HG03460 (cell line): ENCODE data around the gene ZNF169.
A peak's percentile ranks its signal among the peaks of the same experiment; 100 is the strongest.
"Not testable (repeated sequence)": the region's sequence is repeated elsewhere in the genome, so short reads cannot be mapped to it uniquely, and the experiment has no call there.

ENCODE experiments used
- ATAC-seq: cut with Tn5 transposase; IDR thresholded peaks from one replicate; pipeline ENCODE4 v1.9.1; 2021; ENCODE audit not compliant: unreplicated experiment

Gene ZNF169

GRCh38 chr9:94259077-94259862 is at the start of gene ZNF169:
Gene ZNF169, plus strand, starts transcription at chr9:94259298. Its CDS starts 19,515 bp downstream, at chr9:94278813.
- peak; percentile 100 for ATAC-seq

- no peak for ATAC-seq
Measured at GRCh38 chr9:94210616-94211603, 48.2 kb upstream of the ZNF169 start.

- no peak for ATAC-seq
Measured at GRCh38 chr9:94212091-94212490, 47.0 kb upstream of the ZNF169 start.

- no peak for ATAC-seq
Measured at GRCh38 chr9:94212531-94212930, 46.6 kb upstream of the ZNF169 start.

GRCh38 chr9:94213511-94214124 is 45.5 kb upstream of the ZNF169 start:
- ATAC-seq: peak; percentile 84

- no peak for ATAC-seq
Measured at GRCh38 chr9:94222870-94223269, 36.2 kb upstream of the ZNF169 start.

GRCh38 chr9:94225413-94225812 is 33.7 kb upstream of the ZNF169 start:
- not testable (repeated sequence) for ATAC-seq

GRCh38 chr9:94228616-94229015 is 30.5 kb upstream of the ZNF169 start:
- no peak for ATAC-seq

GRCh38 chr9:94232428-94232827 is 26.7 kb upstream of the ZNF169 start:
- no peak for ATAC-seq

GRCh38 chr9:94241098-94241497 is 18.0 kb upstream of the ZNF169 start:
- ATAC-seq: not testable (repeated sequence)

GRCh38 chr9:94245651-94246050 is 13.4 kb upstream of the ZNF169 start:
- ATAC-seq: no peak

- no peak for ATAC-seq
Measured at GRCh38 chr9:94250456-94250855, 8.6 kb upstream of the ZNF169 start.

GRCh38 chr9:94256007-94256406 is 3.1 kb upstream of the ZNF169 start:
- no peak for ATAC-seq

GRCh38 chr9:94265626-94266402 is 6.7 kb downstream of the ZNF169 start:
- not testable (repeated sequence) for ATAC-seq

- ATAC-seq: no peak
Measured at GRCh38 chr9:94269264-94269663, 10.2 kb downstream of the ZNF169 start.

GRCh38 chr9:94270009-94270408 is 10.9 kb downstream of the ZNF169 start:
- ATAC-seq: no peak

GRCh38 chr9:94277029-94277428 is 17.9 kb downstream of the ZNF169 start:
- not testable (repeated sequence) for ATAC-seq

- no peak for ATAC-seq
Measured at GRCh38 chr9:94277885-94278536, 18.9 kb downstream of the ZNF169 start.

- no peak for ATAC-seq
Measured at GRCh38 chr9:94280409-94280989, 21.4 kb downstream of the ZNF169 start.

- no peak for ATAC-seq
Measured at GRCh38 chr9:94281101-94281500, 22.0 kb downstream of the ZNF169 start.
